ENCODE data around the gene ARHGAP15. TPM values are rescaled to one million over a fixed set of nuclear protein-coding genes. Genes with fewer than 3 reads are reported as not detected.

ARHGAP15 gene
- polyA plus RNA-seq, 2 of the 4 experiments (the other 2 are of a cell fraction): 0.34 TPM; not detected in 1

DNA sequence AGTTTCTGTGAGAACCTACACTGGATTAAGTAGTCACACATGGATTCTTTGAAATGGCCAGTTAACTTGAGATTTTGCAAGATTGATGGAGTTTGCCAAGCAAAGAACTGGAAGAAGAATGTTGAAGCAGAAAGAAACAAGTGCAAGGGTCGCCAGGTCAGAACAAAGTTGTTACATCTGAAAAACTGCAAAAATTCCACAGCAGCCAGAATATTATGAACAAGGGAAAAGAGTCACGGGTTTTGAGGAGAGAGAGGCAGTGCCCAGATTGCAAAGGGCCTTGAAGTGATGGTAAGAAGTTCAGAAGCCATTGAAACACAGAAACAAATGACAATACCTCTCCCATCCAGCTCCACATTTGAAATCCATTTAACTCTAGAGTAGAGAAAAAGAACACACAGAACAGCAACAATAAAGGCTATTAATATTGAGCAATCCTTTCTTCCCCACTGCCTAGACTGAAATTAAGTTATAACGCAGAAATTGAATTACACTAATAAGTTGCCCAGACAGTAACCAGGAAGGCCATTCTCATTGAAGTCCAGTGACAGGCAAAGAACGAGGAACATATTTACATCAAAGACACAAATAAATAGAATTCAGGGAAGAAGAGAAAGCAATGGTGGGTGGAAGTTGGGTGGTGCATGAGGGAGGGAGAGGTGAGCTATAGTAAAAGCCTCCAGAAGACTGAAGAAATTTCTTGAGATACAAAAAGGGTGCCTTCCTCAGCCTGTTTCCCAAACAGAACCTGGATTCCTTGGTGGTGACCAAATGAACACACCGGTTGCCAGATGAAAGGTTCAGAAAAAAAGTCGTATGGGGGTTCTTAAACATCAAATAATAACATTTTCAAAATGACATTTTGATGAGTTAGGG lies 80.6 kb downstream of the ARHGAP15 start:
- ATAC-seq (no peak), DNase-seq (ENCODE audit: low read depth in 1 of 2, low spot score in 1 of 2) (no peak), FAIRE-seq (no peak)
- Histone ChIP-seq H3K9me3 (no peaks in the 10 kb centered on the region), H3K4me2 (no peak overlapping the region), H3K4me1 (no peaks in the 10 kb centered on the region), H3K27ac (no peak overlapping the region), H3K4me3 (no peak overlapping the region)
- WGBS (ENCODE audit: missing lambda C conversion rate): 8% methylated on average over 6 of the region's 6 CpGs
- TF ChIP-seq, protein P1, sequence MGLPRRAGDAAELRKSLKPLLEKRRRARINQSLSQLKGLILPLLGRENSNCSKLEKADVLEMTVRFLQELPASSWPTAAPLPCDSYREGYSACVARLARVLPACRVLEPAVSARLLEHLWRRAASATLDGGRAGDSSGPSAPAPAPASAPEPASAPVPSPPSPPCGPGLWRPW (IDR thresholded peaks at IDR 0.05): no peak
- TF ChIP-seq, protein P2, sequence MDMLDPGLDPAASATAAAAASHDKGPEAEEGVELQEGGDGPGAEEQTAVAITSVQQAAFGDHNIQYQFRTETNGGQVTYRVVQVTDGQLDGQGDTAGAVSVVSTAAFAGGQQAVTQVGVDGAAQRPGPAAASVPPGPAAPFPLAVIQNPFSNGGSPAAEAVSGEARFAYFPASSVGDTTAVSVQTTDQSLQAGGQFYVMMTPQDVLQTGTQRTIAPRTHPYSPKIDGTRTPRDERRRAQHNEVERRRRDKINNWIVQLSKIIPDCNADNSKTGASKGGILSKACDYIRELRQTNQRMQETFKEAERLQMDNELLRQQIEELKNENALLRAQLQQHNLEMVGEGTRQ (IDR thresholded peaks at IDR 0.05): no peak
- no peak for TF ChIP-seq NPAS2 (CRISPR knock-in tag; IDR thresholded peaks at IDR 0.05; ENCODE audit: borderline replicate concordance)
- ChIA-PET CTCF (no interaction called here), POLR2A (no interaction called here)

GRCh38 chr2:143210446-143210819 lies 81.2 kb downstream of the ARHGAP15 start:
- FAIRE-seq (no peak), DNase-seq (ENCODE audit: low read depth in 1 of 2, low spot score in 1 of 2) (no peak), ATAC-seq (no peak)
- TF ChIP-seq RARB (CRISPR knock-in tag; IDR thresholded peaks at IDR 0.05) (no peak), EHMT2 (IDR thresholded peaks at IDR 0.05; ENCODE audit: low read depth) (no peak), TFCP2L1 (CRISPR knock-in tag; IDR thresholded peaks at IDR 0.05) (no peak), ZSCAN20 (CRISPR knock-in tag; IDR thresholded peaks at IDR 0.05) (no peak), HEYL (CRISPR knock-in tag; IDR thresholded peaks at IDR 0.05) (no peak), RNF2 (IDR thresholded peaks at IDR 0.05; ENCODE audit: borderline replicate concordance, low read depth) (no peak), EHF (CRISPR knock-in tag; IDR thresholded peaks at IDR 0.05) (no peak), ELK1 (IDR thresholded peaks at IDR 0.05; ENCODE audit: low read depth, low read length) (no peak), ESRRA (IDR thresholded peaks at IDR 0.05; ENCODE audit: borderline replicate concordance, low read length) (no peak), TP53 (CRISPR knock-in tag; IDR thresholded peaks at IDR 0.05) (no peak), FOSL2 (IDR thresholded peaks at IDR 0.05) (no peak), FOSL2 (CRISPR knock-in tag; IDR thresholded peaks at IDR 0.05) (no peak), MAFK (IDR thresholded peaks at IDR 0.05; ENCODE audit: partially characterized antibody) (no peak), CEBPB (IDR thresholded peaks at IDR 0.05) (no peak), KDM5A (IDR thresholded peaks at IDR 0.05) (no peak), RFX5 (IDR thresholded peaks at IDR 0.05) (no peak), JUN (IDR thresholded peaks at IDR 0.05) (no peak), REST (IDR thresholded peaks at IDR 0.05) (no peak), ZFP36 (IDR thresholded peaks at IDR 0.05; ENCODE audit: borderline replicate concordance, partially characterized antibody) (no peak)
- TF ChIP-seq, protein P3, sequence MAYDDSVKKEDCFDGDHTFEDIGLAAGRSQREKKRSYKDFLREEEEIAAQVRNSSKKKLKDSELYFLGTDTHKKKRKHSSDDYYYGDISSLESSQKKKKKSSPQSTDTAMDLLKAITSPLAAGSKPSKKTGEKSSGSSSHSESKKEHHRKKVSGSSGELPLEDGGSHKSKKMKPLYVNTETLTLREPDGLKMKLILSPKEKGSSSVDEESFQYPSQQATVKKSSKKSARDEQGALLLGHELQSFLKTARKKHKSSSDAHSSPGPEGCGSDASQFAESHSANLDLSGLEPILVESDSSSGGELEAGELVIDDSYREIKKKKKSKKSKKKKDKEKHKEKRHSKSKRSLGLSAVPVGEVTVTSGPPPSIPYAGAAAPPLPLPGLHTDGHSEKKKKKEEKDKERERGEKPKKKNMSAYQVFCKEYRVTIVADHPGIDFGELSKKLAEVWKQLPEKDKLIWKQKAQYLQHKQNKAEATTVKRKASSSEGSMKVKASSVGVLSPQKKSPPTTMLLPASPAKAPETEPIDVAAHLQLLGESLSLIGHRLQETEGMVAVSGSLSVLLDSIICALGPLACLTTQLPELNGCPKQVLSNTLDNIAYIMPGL (CRISPR knock-in tag; IDR thresholded peaks at IDR 0.05; ENCODE audit: borderline replicate concordance): no peak
- TF ChIP-seq, protein P1 (IDR thresholded peaks at IDR 0.05): no peak
- WGBS (ENCODE audit: missing lambda C conversion rate): 64% methylated on average over 1 of the region's 1 CpG
- Histone ChIP-seq H3K4me2 (no peak overlapping the region), H3K4me3 (no peak overlapping the region), H3K4me1 (no peaks in the 10 kb centered on the region), H3K27ac (no peak overlapping the region), H3K9me3 (no peaks in the 10 kb centered on the region)
- ChIA-PET CTCF (no interaction called here), POLR2A (no interaction called here)

Data from A549 (cell line).